WTC11 (cell line): ENCODE data around the gene ECI1. TPM values are rescaled to one million over a fixed set of nuclear protein-coding genes. Genes with fewer than 3 reads are reported as not detected.

ENCODE experiments used
- ATAC-seq: fragments of 200-7000 bp; cut with Tn5 transposase; 2 replicates; pipeline ENCODE4 v1.10.0; 2021; ENCODE audit warnings: mild to moderate bottlenecking, moderate library complexity
- CTCF ChIA-PET: fragments of 300-600 bp; sonication (Branson Sonifier 250); formaldehyde crosslinking; loops from one replicate; lab custom pipeline; 2021; ENCODE audit warnings: antibody characterized with exemption; lab: Charles Lee
- POLR2A ChIA-PET: fragments of 350-600 bp; sonication (Branson Sonifier 250); formaldehyde crosslinking; loops from one replicate; lab custom pipeline; 2021; ENCODE audit warnings: antibody characterized with exemption; lab: Charles Lee
- DNase-seq: peaks from one replicate; pipeline ENCODE4 v3.0.0; 2021; ENCODE audit warnings: low spot score
- H3K27ac Mint-ChIP-seq: 2 replicates; pipeline ENCODE4 v1.8.0; 2021; ENCODE audit warnings: mixed read lengths
- H3K27me3 Mint-ChIP-seq: 2 replicates; pipeline ENCODE4 v1.8.0; 2021; ENCODE audit warnings: low read depth, mild to moderate bottlenecking, moderate library complexity, mixed read lengths
- H3K36me3 Mint-ChIP-seq: 2 replicates; pipeline ENCODE4 v1.8.0; 2021; ENCODE audit warnings: mixed read lengths
- H3K4me1 Mint-ChIP-seq: 2 replicates; pipeline ENCODE4 v1.8.0; 2022; ENCODE audit warnings: mixed read lengths
- H3K4me3 Mint-ChIP-seq: 2 replicates; pipeline ENCODE4 v1.8.0; 2021; ENCODE audit warnings: mild to moderate bottlenecking, moderate library complexity, mixed read lengths
- H3K9me3 Mint-ChIP-seq: 2 replicates; pipeline ENCODE4 v1.8.0; 2021; ENCODE audit warnings: mixed read lengths
- ARID4B ChIP-seq: sonication (generic); formaldehyde crosslinking; IDR thresholded peaks from 2 replicates; pipeline ENCODE4 v1.8.0; 2023; ENCODE audit warnings: missing genetic modification reagents, mild to moderate bottlenecking, borderline replicate concordance
- ATF1 ChIP-seq: sonication (generic); formaldehyde crosslinking; IDR thresholded peaks from 2 replicates; pipeline ENCODE4 v1.8.1; 2023; ENCODE audit warnings: mild to moderate bottlenecking, moderate library complexity, missing genetic modification reagents
- CTCF ChIP-seq: fragments of 200-600 bp; IDR thresholded peaks from 2 replicates; pipeline ENCODE4 v1.8.0; 2022; ENCODE audit warnings: antibody characterized with exemption
- EMX1 ChIP-seq: fragments of 250-450 bp; sonication (Bioruptor Pico); IDR thresholded peaks from 2 replicates; pipeline ENCODE4 v1.8.0; 2021; ENCODE audit warnings: mild to moderate bottlenecking
- ERG ChIP-seq: fragments of 250-450 bp; sonication (Bioruptor Pico); IDR thresholded peaks from 2 replicates; pipeline ENCODE4 v1.8.0; 2021; ENCODE audit warnings: mild to moderate bottlenecking
- ETV6 ChIP-seq: sonication (generic); formaldehyde crosslinking; IDR thresholded peaks from 2 replicates; pipeline ENCODE4 v1.8.1; 2022; ENCODE audit warnings: mild to moderate bottlenecking, missing genetic modification reagents
- FOXK1 ChIP-seq: sonication (generic); formaldehyde crosslinking; IDR thresholded peaks from 2 replicates; pipeline ENCODE4 v1.8.0; 2022; ENCODE audit warnings: mild to moderate bottlenecking, moderate library complexity, missing genetic modification reagents
- FOXP1 ChIP-seq: sonication (generic); formaldehyde crosslinking; IDR thresholded peaks from 2 replicates; pipeline ENCODE4 v1.8.0; 2022; ENCODE audit warnings: missing genetic modification reagents, mild to moderate bottlenecking, moderate library complexity, borderline replicate concordance
- IRF2 ChIP-seq: sonication (generic); formaldehyde crosslinking; IDR thresholded peaks from 2 replicates; pipeline ENCODE4 v1.8.0; 2022; ENCODE audit warnings: low read depth, missing genetic modification reagents, borderline replicate concordance
- JUN ChIP-seq: sonication (generic); formaldehyde crosslinking; IDR thresholded peaks from 2 replicates; pipeline ENCODE4 v1.8.0; 2023; ENCODE audit warnings: mild to moderate bottlenecking, missing genetic modification reagents
- NR1H2 ChIP-seq: sonication (generic); formaldehyde crosslinking; IDR thresholded peaks from 2 replicates; pipeline ENCODE4 v1.9.0; 2021; ENCODE audit warnings: mild to moderate bottlenecking, moderate library complexity, missing genetic modification reagents
- PRRX2 ChIP-seq: fragments of 250-450 bp; sonication (Bioruptor Pico); IDR thresholded peaks from 2 replicates; pipeline ENCODE4 v1.8.0; 2021; ENCODE audit warnings: mild to moderate bottlenecking
- SP1 ChIP-seq: sonication (generic); formaldehyde crosslinking; conservative IDR thresholded peaks from 2 replicates; pipeline ENCODE4 v1.8.1; 2022; ENCODE audit warnings: missing genetic modification reagents
- TEAD4 ChIP-seq: sonication (generic); formaldehyde crosslinking; IDR thresholded peaks from 2 replicates; pipeline ENCODE4 v1.8.0; 2022; ENCODE audit warnings: mild to moderate bottlenecking, missing genetic modification reagents
- ZNF121 ChIP-seq: sonication (generic); formaldehyde crosslinking; IDR thresholded peaks from 2 replicates; pipeline ENCODE4 v1.8.0; 2023; ENCODE audit warnings: missing genetic modification reagents
- ZNF138 ChIP-seq: sonication (generic); formaldehyde crosslinking; conservative IDR thresholded peaks from 2 replicates; pipeline ENCODE4 v1.8.1; 2022; ENCODE audit warnings: mild to moderate bottlenecking, moderate library complexity, missing genetic modification reagents
- ZNF396 ChIP-seq: fragments of 250-450 bp; sonication (Bioruptor Pico); IDR thresholded peaks from 2 replicates; pipeline ENCODE4 v1.8.0; 2021; ENCODE audit warnings: mild to moderate bottlenecking, moderate library complexity, borderline replicate concordance
- ZNF423 ChIP-seq: fragments of 250-450 bp; sonication (Bioruptor Pico); IDR thresholded peaks from 2 replicates; pipeline ENCODE4 v2.1.2; 2022; ENCODE audit warnings: mild to moderate bottlenecking, moderate library complexity
- ZSCAN18 ChIP-seq: fragments of 250-450 bp; sonication (Bioruptor Pico); IDR thresholded peaks from 2 replicates; pipeline ENCODE4 v2.1.2; 2022; ENCODE audit warnings: mild to moderate bottlenecking, moderate library complexity
- total RNA-seq: library from RNA; stranded (reverse); gene quantifications from 3 replicates; pipeline ENCODE4 v1.2.3, GENCODE V29; 2021
- TF ChIP-seq, protein P1 (sequence below): fragments of 250-450 bp; sonication (Bioruptor Pico); IDR thresholded peaks from 2 replicates; pipeline ENCODE4 v1.9.0; 2021; ENCODE audit warnings: mild to moderate bottlenecking
- TF ChIP-seq, protein P2 (sequence below): sonication (generic); formaldehyde crosslinking; IDR thresholded peaks from 2 replicates; pipeline ENCODE4 v1.8.0; 2022; ENCODE audit warnings: mild to moderate bottlenecking, missing genetic modification reagents
- TF ChIP-seq, protein P3 (sequence below): sonication (generic); formaldehyde crosslinking; IDR thresholded peaks from 2 replicates; pipeline ENCODE4 v1.8.0; 2023; ENCODE audit warnings: missing genetic modification reagents

The ECI1 gene
- total RNA-seq, 1 experiment from 2014 or later, result 100 TPM

- Mint-ChIP-seq H3K4me3 (no peak overlapping the region), H3K36me3 (no peaks in the 10 kb centered on the region), H3K27ac (no peak overlapping the region), H3K27me3 (no peaks in the 10 kb centered on the region), H3K4me1 (no peaks in the 10 kb centered on the region), H3K9me3 (no peaks in the 10 kb centered on the region)
- ATAC-seq (no peak), DNase-seq (no peak)
- ChIA-PET POLR2A (no interaction called here), CTCF (interaction anchor here (1.4 kb wide), 1 partner anchor 219 kb away, joined by 3 read pairs; no protein-coding TSS in a partner anchor)
- no peak for TF ChIP-seq ZNF138 (CRISPR knock-in tag)
- TF ChIP-seq, protein P1, sequence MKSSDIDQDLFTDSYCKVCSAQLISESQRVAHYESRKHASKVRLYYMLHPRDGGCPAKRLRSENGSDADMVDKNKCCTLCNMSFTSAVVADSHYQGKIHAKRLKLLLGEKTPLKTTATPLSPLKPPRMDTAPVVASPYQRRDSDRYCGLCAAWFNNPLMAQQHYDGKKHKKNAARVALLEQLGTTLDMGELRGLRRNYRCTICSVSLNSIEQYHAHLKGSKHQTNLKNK (CRISPR knock-in tag), result no peak
- no peak for TF ChIP-seq JUN (CRISPR knock-in tag)
- TF ChIP-seq, protein P2, sequence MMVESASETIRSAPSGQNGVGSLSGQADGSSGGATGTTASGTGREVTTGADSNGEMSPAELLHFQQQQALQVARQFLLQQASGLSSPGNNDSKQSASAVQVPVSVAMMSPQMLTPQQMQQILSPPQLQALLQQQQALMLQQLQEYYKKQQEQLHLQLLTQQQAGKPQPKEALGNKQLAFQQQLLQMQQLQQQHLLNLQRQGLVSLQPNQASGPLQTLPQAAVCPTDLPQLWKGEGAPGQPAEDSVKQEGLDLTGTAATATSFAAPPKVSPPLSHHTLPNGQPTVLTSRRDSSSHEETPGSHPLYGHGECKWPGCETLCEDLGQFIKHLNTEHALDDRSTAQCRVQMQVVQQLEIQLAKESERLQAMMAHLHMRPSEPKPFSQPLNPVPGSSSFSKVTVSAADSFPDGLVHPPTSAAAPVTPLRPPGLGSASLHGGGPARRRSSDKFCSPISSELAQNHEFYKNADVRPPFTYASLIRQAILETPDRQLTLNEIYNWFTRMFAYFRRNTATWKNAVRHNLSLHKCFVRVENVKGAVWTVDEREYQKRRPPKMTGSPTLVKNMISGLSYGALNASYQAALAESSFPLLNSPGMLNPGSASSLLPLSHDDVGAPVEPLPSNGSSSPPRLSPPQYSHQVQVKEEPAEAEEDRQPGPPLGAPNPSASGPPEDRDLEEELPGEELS (CRISPR knock-in tag), result no peak
- TF ChIP-seq IRF2 (CRISPR knock-in tag), result no peak
- TF ChIP-seq FOXK1 (CRISPR knock-in tag), result no peak
- no peak for TF ChIP-seq ETV6 (CRISPR knock-in tag)
Observed at GRCh38 chr16:2282866-2283555, 31.6 kb upstream of the ECI1 start.

DNA sequence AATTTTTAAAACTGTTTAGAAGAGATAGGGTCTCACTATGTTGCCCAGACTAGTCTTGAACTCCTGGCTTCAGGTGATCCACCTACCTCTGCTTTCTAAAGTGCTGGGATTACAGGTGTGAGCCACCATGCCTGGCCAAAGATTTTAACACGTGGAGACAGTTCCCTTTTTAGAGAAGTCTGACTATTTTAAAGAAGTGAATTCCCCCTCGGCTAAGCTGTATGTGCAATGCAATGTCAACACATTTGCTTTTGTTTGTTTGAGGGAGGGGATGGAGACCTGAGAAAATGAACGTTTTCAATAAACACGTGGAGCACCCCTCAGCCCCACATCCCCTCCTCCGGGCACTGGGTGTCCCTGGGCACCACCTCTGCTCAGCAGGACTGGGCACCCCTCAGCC, 30.9 kb upstream of the ECI1 start:
- H3K4me3 Mint-ChIP-seq, result no peak overlapping the region
- no peaks in the 10 kb centered on the region for H3K4me1 Mint-ChIP-seq
- DNase-seq (no peak), ATAC-seq (no peak)
- no peak for TF ChIP-seq ATF1 (CRISPR knock-in tag)
- no peak for TF ChIP-seq PRRX2 (CRISPR knock-in tag)
- TF ChIP-seq, protein P3, sequence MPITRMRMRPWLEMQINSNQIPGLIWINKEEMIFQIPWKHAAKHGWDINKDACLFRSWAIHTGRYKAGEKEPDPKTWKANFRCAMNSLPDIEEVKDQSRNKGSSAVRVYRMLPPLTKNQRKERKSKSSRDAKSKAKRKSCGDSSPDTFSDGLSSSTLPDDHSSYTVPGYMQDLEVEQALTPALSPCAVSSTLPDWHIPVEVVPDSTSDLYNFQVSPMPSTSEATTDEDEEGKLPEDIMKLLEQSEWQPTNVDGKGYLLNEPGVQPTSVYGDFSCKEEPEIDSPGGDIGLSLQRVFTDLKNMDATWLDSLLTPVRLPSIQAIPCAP (CRISPR knock-in tag), result no peak
- TF ChIP-seq EMX1 (CRISPR knock-in tag), result no peak
- TF ChIP-seq ZNF396 (CRISPR knock-in tag), result no peak
- TF ChIP-seq SP1 (CRISPR knock-in tag), result no peak
- TF ChIP-seq TEAD4 (CRISPR knock-in tag), result no peak
- no peak for TF ChIP-seq ERG
- no peak for TF ChIP-seq ZNF138 (CRISPR knock-in tag)
- no peak for TF ChIP-seq NR1H2 (CRISPR knock-in tag)
- TF ChIP-seq CTCF, result no peak
- TF ChIP-seq FOXP1 (CRISPR knock-in tag), result no peak
- no peak for TF ChIP-seq IRF2 (CRISPR knock-in tag)
- TF ChIP-seq ZSCAN18 (CRISPR knock-in tag), result no peak
- no peak for TF ChIP-seq ZNF423 (CRISPR knock-in tag)
- TF ChIP-seq ZNF121 (CRISPR knock-in tag), result no peak
- TF ChIP-seq ARID4B (CRISPR knock-in tag), result no peak
- H3K36me3 Mint-ChIP-seq, result no peaks in the 10 kb centered on the region
- H3K9me3 Mint-ChIP-seq, result no peaks in the 10 kb centered on the region
- CTCF ChIA-PET, result interaction anchor here (1.4 kb wide), 1 partner anchor 219 kb away, joined by 3 read pairs; no protein-coding TSS in a partner anchor
- no peak overlapping the region for H3K27ac Mint-ChIP-seq
- POLR2A ChIA-PET, result no interaction called here
- H3K27me3 Mint-ChIP-seq, result no peaks in the 10 kb centered on the region
